LNCaP clone FGC (cell line): ENCODE measurements around the gene CCND3.

Source experiments
- DNase-seq: peaks from one replicate; pipeline ENCODE4 v3.0.0-alpha.2; 2011; ENCODE audit warnings: low read depth
- H3K4me3 ChIP-seq: 2 replicates; pipeline ENCODE4 v1.5.1; 2011; ENCODE audit warnings: mild to moderate bottlenecking, low read depth, low read length, control low read depth
- CTCF ChIP-seq: IDR thresholded peaks from 2 replicates; pipeline ENCODE4 v1.5.1; 2012; ENCODE audit warnings: mild to moderate bottlenecking; ENCODE audit not compliant: control insufficient read depth, insufficient read depth; ENCODE audit errors: extremely low read depth

CCND3 gene

DNA sequence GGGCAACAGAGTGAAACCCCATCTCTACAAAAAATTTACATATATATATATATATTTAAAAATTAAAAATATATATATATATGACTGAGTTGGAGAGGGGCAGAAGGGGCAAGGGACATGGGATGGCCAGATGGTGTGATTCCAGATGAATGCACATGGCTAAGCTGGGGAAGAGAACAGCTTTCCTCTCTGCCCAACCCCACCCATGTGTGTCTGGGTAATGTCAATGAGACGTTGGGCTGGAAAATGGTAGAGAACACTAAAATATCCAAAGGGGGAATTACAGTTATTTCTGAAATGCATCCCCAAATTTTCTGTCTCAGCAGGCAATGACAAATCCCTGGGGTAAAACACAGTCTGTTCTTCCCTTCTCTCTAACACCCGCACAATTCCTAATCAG lies 31.2 kb upstream of the CCND3 start:
- DNase-seq, result no peak
- H3K4me3 ChIP-seq, result no peak overlapping the region
- no peak for TF ChIP-seq CTCF

- DNase-seq, result no peak
- H3K4me3 ChIP-seq, result no peak overlapping the region
- TF ChIP-seq CTCF, result no peak
Measured at GRCh38 chr6:41970436-41970846, 28.8 kb upstream of the CCND3 start.

DNA sequence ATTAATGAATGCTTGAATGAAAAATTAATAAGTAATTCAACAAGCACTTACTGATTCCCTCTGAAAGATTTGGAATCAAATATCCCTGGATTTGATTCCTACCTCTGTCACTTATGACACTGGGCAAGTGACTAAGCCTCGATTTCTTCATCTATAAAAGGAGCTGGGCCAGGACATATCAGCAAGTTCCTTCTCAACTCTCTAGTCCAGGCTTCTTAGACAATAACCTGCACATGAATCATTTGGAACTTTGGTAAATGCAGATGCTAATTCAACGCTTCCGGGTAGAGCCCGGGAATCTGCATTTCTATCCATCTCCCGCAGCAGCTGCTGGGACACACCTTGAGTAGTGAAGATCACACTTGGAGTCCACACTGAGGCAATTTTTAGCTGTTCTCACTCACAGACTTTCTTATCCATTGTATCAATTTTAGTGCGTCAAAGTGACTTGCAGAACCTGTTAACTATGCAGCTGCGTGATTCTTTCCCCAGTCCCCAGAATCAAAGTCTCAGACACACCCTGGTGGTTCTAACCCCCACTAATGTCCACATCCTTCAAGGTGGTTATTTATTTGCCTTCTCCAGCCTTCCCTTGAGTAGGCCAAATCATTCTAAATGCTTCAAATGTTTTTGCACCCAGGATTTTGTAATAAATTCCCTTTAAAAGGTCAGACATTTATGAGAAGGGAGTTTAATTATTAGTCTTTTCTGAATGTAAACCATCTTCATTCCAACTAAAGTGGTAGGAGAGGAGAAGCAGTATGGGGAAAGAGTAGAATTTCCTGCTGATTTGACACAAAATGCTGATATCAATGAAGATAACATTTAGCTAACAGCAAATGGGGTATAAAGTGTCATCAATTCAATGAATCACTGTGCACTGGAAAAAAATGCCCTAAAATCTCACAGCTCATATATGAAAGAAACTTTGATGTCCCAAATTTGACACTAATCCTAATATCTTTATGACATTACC lies 26.0 kb upstream of the CCND3 start:
- no peak overlapping the region for H3K4me3 ChIP-seq
- no peak for DNase-seq
- TF ChIP-seq CTCF, result no peak

DNA sequence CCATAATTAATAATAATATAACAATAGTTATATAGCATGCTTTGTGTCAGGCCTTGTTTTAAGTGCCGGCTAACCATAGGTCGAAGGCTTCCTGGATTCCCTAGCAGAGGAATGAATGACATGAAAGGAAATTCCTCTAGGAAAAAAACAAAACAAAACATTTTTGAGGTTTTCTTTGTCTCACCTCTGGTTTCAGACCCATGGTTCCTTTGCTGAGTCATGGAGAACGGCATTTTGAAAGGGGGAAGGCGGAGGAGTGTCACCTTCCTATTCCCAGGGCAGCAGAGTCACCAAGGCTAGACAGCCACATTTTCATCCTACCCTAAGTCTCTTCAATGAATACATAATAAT lies 25.3 kb upstream of the CCND3 start:
- no peak overlapping the region for H3K4me3 ChIP-seq
- no peak for TF ChIP-seq CTCF
- DNase-seq, result no peak

- no peak overlapping the region for H3K4me3 ChIP-seq
- DNase-seq, result no peak
- no peak for TF ChIP-seq CTCF
Measured at GRCh38 chr6:41966214-41966920, 24.8 kb upstream of the CCND3 start.

GRCh38 chr6:41965429-41966213 lies 24.0 kb upstream of the CCND3 start:
- no peak for TF ChIP-seq CTCF
- no peak for DNase-seq
- H3K4me3 ChIP-seq, result no peak overlapping the region
